Left ventricle myocardium inferior (tissue), 1 donor: ENCODE measurements around the gene C1QTNF7. TPM values are rescaled to one million over a fixed set of nuclear protein-coding genes. Genes with fewer than 3 reads are reported as not detected.

Experiments used
- DNase-seq: peaks from one replicate; pipeline ENCODE4 v3.0.0-alpha.2; 2020
- H3K27ac ChIP-seq: fragments of 200-600 bp; replicated peaks from 2 replicates; pipeline ENCODE4 v1.8.0; 2021
- H3K27me3 ChIP-seq: fragments of 200-600 bp; 2 replicates; pipeline ENCODE4 v1.8.0; 2021; ENCODE audit warnings: low read depth
- H3K36me3 ChIP-seq: fragments of 200-600 bp; 2 replicates; pipeline ENCODE4 v1.8.0; 2021
- H3K4me1 ChIP-seq: fragments of 200-600 bp; 2 replicates; pipeline ENCODE4 v1.8.0; 2021
- H3K4me3 ChIP-seq: fragments of 200-600 bp; 2 replicates; pipeline ENCODE4 v1.8.0; 2021; ENCODE audit warnings: mild to moderate bottlenecking, moderate library complexity
- H3K9me3 ChIP-seq: fragments of 200-600 bp; replicated peaks from 2 replicates; pipeline ENCODE4 v1.8.0; 2021
- intact Hi-C: fragments of 100-400 bp; cut with micrococcal nuclease; formaldehyde crosslinking; loops from one replicate; pipeline ENCODE4 v1.11.0; 2022
- total RNA-seq: library from RNA; stranded (reverse); fragmentation: NEBNext Ultra II Directional; extraction: Animal tissue kit (Norgen Biotek cat#: 25700); gene quantifications from one replicate; pipeline ENCODE4 v1.2.1, GENCODE V29; 2021
- TF ChIP-seq, protein P1 (sequence below): fragments of 200-600 bp; IDR thresholded peaks from 2 replicates; pipeline ENCODE4 v1.8.0; 2021; ENCODE audit warnings: antibody characterized with exemption, mild to moderate bottlenecking, borderline replicate concordance
- donor health status: DM: no; HTN: yes; CAD: no; lungs with severe emphysema.

C1QTNF7 gene
- total RNA-seq, 1 donor from 2014 or later, result 2.4 TPM

DNA sequence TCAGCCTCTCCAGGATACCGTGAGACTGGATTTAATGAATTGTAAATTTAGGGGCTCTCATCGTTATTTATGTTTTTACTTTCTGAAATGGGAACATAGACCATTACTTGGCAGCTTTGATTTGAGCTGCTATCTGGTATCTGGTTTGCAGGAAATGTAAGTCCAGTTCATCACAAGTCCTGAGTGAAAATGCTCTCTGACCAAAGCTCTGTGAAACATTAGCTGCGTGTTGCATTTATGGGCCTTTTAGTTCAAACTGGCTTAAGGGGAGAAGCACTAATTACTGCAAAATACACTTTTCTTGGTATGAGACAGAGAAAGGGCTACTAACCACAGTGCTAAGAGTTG, 42.3 kb downstream of the C1QTNF7 start:
- Histone ChIP-seq H3K9me3 (no peaks in the 10 kb centered on the region), H3K4me3 (peak overlapping the region; percentile 71), H3K4me1 (peaks cover 40% of the 10 kb centered on the region), H3K27me3 (no peaks in the 10 kb centered on the region), H3K27ac (peak overlapping the region; percentile 73), H3K36me3 (no peaks in the 10 kb centered on the region)
- TF ChIP-seq, protein P1, sequence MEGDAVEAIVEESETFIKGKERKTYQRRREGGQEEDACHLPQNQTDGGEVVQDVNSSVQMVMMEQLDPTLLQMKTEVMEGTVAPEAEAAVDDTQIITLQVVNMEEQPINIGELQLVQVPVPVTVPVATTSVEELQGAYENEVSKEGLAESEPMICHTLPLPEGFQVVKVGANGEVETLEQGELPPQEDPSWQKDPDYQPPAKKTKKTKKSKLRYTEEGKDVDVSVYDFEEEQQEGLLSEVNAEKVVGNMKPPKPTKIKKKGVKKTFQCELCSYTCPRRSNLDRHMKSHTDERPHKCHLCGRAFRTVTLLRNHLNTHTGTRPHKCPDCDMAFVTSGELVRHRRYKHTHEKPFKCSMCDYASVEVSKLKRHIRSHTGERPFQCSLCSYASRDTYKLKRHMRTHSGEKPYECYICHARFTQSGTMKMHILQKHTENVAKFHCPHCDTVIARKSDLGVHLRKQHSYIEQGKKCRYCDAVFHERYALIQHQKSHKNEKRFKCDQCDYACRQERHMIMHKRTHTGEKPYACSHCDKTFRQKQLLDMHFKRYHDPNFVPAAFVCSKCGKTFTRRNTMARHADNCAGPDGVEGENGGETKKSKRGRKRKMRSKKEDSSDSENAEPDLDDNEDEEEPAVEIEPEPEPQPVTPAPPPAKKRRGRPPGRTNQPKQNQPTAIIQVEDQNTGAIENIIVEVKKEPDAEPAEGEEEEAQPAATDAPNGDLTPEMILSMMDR, result no peak
- intact Hi-C loops, result no loop called here
- no peak for DNase-seq

DNA sequence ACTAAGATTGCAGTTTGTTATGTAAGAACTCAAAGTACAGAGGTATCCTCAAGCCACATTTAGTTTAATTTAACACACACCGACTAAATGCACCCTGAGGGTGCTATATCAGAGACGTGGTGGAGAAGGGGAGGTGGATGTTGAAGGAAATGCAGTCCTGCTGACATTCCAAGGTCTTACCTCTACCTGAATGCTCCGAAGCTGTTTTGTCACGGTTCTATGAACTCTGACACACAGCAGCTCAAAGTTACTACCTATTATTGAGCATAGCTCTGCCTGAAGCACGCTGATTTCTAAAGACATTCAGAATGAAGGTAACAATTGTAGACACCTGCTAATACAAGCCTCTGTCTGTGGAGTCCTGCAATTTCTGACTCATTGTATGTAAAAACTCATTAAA, 48.6 kb downstream of the C1QTNF7 start:
- intact Hi-C loops, result no loop called here
- no peak for DNase-seq

DNA sequence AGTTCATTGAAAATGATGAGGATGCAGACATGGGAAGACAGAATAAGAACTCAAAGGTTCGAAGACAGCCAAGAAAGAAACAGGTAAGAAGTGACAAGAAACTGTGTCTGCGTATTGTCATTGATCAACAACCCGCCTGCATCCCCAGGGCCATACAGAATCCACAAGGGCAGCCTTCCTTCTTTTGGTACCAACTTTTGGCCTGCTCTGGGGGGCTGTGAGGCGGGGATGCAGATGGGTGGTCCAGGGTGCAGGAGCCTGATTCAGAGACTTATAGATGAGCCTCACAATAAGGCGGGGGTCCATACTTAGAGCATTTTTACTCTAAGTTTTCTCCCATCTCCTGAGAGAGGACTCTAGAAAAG, 50.9 kb downstream of the C1QTNF7 start:
- intact Hi-C loops, result no loop called here
- H3K4me1 ChIP-seq, result peaks cover 18% of the 10 kb centered on the region

More for the DNA sequence above, 48.6 kb downstream of the C1QTNF7 start:
- no peaks in the 10 kb centered on the region for H3K9me3 ChIP-seq
- H3K4me1 ChIP-seq, result peaks cover 14% of the 10 kb centered on the region
- H3K27ac ChIP-seq, result no peak overlapping the region
- peaks cover 17% of the 10 kb centered on the region for H3K36me3 ChIP-seq
- no peak overlapping the region for H3K4me3 ChIP-seq
- TF ChIP-seq, protein P1, result no peak
- H3K27me3 ChIP-seq, result no peaks in the 10 kb centered on the region

DNA sequence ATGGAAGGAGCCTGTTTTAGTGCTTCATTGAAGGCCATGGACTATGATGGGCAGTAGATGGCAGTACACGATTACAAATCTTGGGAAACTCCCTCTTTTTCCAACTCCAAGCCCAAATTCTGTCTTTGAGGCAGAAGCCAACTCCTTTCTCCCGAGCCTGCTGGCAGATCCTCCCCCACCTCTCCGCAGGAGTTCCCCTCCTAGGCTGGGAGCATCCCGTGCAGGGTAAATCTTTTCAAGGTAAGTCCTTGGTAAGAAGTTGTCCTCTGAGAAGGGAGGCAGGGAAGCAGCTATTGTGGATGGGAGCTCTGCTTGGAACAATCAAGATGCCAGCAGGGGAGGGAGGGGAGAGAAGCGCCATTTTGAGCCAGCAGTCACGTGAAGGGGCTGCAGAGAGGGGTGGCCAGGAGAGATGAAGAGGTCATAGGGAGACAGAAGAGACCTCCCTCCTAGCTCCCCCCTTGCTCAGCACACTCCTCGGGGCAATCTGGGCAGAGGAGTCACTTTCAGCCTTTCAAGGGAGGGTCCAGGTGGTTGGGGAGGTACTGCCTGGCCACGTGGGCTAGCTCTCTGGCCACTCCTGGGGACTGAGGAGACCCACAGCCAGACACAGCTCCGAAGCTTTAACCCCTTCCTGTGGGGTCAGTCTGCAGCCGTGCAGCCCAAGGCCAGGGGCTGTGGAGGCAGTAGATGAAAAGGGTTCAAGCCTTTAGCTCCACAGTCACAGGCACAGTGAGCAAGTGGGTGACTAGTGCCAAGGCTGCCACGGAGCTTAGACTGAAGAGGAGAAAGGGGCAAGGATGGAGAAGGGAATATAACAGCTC, 51.5 kb downstream of the C1QTNF7 start:
- peaks cover 18% of the 10 kb centered on the region for H3K4me1 ChIP-seq
- DNase-seq, result no peak
- intact Hi-C loops, result no loop called here

More for the DNA sequence above, 50.9 kb downstream of the C1QTNF7 start:
- no peak overlapping the region for H3K27ac ChIP-seq
- H3K4me3 ChIP-seq, result no peak overlapping the region
- no peaks in the 10 kb centered on the region for H3K9me3 ChIP-seq
- TF ChIP-seq, protein P1, result no peak
- H3K36me3 ChIP-seq, result peaks cover 24% of the 10 kb centered on the region
- no peaks in the 10 kb centered on the region for H3K27me3 ChIP-seq
- DNase-seq, result no peak

DNA sequence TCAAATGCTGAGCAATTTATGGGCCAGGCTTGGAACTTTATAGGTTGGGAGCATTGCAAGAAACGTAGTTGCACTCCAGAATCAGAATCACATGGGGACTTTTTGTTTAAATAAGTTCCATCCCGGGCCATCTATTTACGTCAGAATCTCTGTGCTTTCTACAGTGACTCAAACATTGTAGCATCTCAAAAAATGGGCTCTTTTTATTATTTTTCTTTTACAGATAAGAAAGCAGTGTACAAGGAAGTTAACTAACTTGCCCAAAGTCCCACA, 52.0 kb downstream of the C1QTNF7 start:
- peak overlapping the region; percentile 59 for H3K4me3 ChIP-seq
- H3K4me1 ChIP-seq, result peaks cover 18% of the 10 kb centered on the region
- intact Hi-C loops, result no loop called here
- no peaks in the 10 kb centered on the region for H3K27me3 ChIP-seq
- H3K9me3 ChIP-seq, result no peaks in the 10 kb centered on the region
- TF ChIP-seq, protein P1, result no peak
- peaks cover 28% of the 10 kb centered on the region for H3K36me3 ChIP-seq
- peak overlapping the region; percentile 77 for H3K27ac ChIP-seq
- no peak for DNase-seq

More for the DNA sequence above, 51.5 kb downstream of the C1QTNF7 start:
- H3K9me3 ChIP-seq, result no peaks in the 10 kb centered on the region
- TF ChIP-seq, protein P1, result peak; percentile 72
- peak overlapping the region; percentile 77 for H3K27ac ChIP-seq
- H3K27me3 ChIP-seq, result no peaks in the 10 kb centered on the region
- H3K36me3 ChIP-seq, result peaks cover 24% of the 10 kb centered on the region
- H3K4me3 ChIP-seq, result peak overlapping the region; percentile 59
